Transverse colon (tissue), 4 donors: Measurements from ENCODE around the gene CEBPB. TPM values are rescaled to one million over a fixed set of nuclear protein-coding genes. Genes with fewer than 3 reads are reported as not detected.

ENCODE experiments used
- DNase-seq: peaks from one replicate; pipeline ENCODE4 v3.0.0-alpha.2; 2019
- H3K27ac ChIP-seq, 4 donors: fragments of 200-600 bp; sonication (generic); 2 replicates each; pipeline ENCODE4 v1.5.1; 2016 to 2018; ENCODE audit warnings: inconsistent platforms in 4 of 4
- H3K27me3 ChIP-seq: fragments of 200-600 bp; sonication (generic); 2 replicates; pipeline ENCODE4 v1.5.1; 2017; ENCODE audit warnings: inconsistent platforms
- H3K36me3 ChIP-seq, 4 donors: fragments of 200-600 bp; sonication (generic); 2 replicates each; pipeline ENCODE4 v1.5.1; 2017 to 2019; ENCODE audit warnings: inconsistent platforms in 4 of 4
- H3K4me1 ChIP-seq, 4 donors: fragments of 200-600 bp; sonication (generic); 2 replicates each; pipeline ENCODE4 v1.5.1; 2017 to 2020; ENCODE audit warnings: inconsistent platforms in 4 of 4
- H3K4me3 ChIP-seq, 4 donors: fragments of 200-600 bp; sonication (generic); 1 replicate in 1 of 4; 2 replicates in 3 of 4; pipeline versions ENCODE4 v1.5.1 to v1.6.1; 2017 to 2019; ENCODE audit warnings: inconsistent platforms in 4 of 4
- H3K9me3 ChIP-seq, 2 donors: fragments of 200-600 bp; sonication (generic); 2 replicates each; pipeline ENCODE4 v1.5.1; 2017 to 2019; ENCODE audit warnings: inconsistent platforms in 2 of 2
- CTCF ChIP-seq, 5 experiments: fragments of 200-600 bp in 3 of 5; fragments of 450-650 bp in 2 of 5; sonication (generic) in 3 of 5; IDR thresholded peaks; 1 replicate in 2 of 5; 2 replicates in 3 of 5; pipeline ENCODE4 v1.5.1; 2016 to 2017; ENCODE audit warnings: antibody characterized with exemption in 5 of 5, inconsistent platforms in 3 of 5, mild to moderate bottlenecking in 2 of 5, moderate library complexity in 1 of 5
- EP300 ChIP-seq: sonication (generic); formaldehyde crosslinking; IDR thresholded peaks from one replicate; pipeline ENCODE4 v1.6.1; 2017; ENCODE audit warnings: antibody characterized with exemption, low read depth
- POLR2A ChIP-seq: fragments of 450-650 bp; IDR thresholded peaks from one replicate; pipeline ENCODE4 v1.6.1; 2016; ENCODE audit warnings: antibody characterized with exemption, mild to moderate bottlenecking, moderate library complexity
- POLR2AphosphoS5 ChIP-seq, 3 donors: sonication (generic); formaldehyde crosslinking; IDR thresholded peaks; one replicate each; pipeline ENCODE4 v1.6.1; 2016; ENCODE audit warnings: antibody characterized with exemption in 3 of 3
- WGBS, 2 donors: methylation state at CpG; one replicate each; pipeline ENCODE4 v1.1.5; 2018; ENCODE audit warnings: low coverage in 1 of 2; 5-methylcytosine and 5-hydroxymethylcytosine counted together
- in situ Hi-C, 4 donors: fragments of 200-750 bp; cut with MboI; loops; one replicate each; pipeline versions ENCODE4 v1.15.0 to v1.15.1; 2017; ENCODE audit warnings: low sequenced_read_pairs in 3 of 4, low pct_ligation_motif_present in 1 of 4, low pct_unique_long_range_greater_than_20kb in 1 of 4
- intact Hi-C: fragments of 100-400 bp; cut with DNase I; formaldehyde crosslinking; loops from one replicate; pipeline ENCODE4 v1.15.1; 2023; ENCODE audit warnings: low total_unique reads
- total RNA-seq, 4 donors: library from RNA; depleted of rRNA; stranded (reverse); fragments of >200 nt; gene quantifications; one replicate each; pipeline ENCODE4 v1.1.0, GENCODE V29; 2016

The CEBPB gene
- total RNA-seq, 4 donors from 2014 or later = 26.1 to 78.9 (median 57.1) TPM

GRCh38 chr20:50232651-50233324 is 42.2 kb downstream of the CEBPB start:
- in situ Hi-C loops = no loop called here
- Histone ChIP-seq H3K27ac (no peak overlapping the region), H3K36me3 (no peaks in the 10 kb centered on the region), H3K4me3 (no peak overlapping the region), H3K27me3 (no peaks in the 10 kb centered on the region), H3K4me1 (no peaks in the 10 kb centered on the region), H3K9me3 (no peaks in the 10 kb centered on the region)
- DNase-seq = no peak
- intact Hi-C loops = no loop called here
- 81 to 83% methylated on average over 2 to 7 of the region's 7 CpGs for WGBS, 2 donors
- no peak for TF ChIP-seq POLR2AphosphoS5 (IDR thresholded peaks at IDR 0.05)
- no peak for TF ChIP-seq CTCF (IDR thresholded peaks at IDR 0.05)
- TF ChIP-seq POLR2A = no peak

- intact Hi-C loops (no loop called here), in situ Hi-C loops (no loop called here)
- no peaks in the 10 kb centered on the region for H3K27me3 ChIP-seq
- H3K4me3 ChIP-seq = no peak overlapping the region
- no peaks in the 10 kb centered on the region for H3K9me3 ChIP-seq
- 40 to 77% methylated on average over 2 to 17 of the region's 19 CpGs for WGBS, 2 donors
- no peak overlapping the region for H3K27ac ChIP-seq
- no peak for DNase-seq
- H3K4me1 ChIP-seq = no peaks in the 10 kb centered on the region
- H3K36me3 ChIP-seq = no peaks in the 10 kb centered on the region
- TF ChIP-seq CTCF (IDR thresholded peaks at IDR 0.05) (no peak), EP300 (no peak), POLR2A (no peak), POLR2AphosphoS5 (IDR thresholded peaks at IDR 0.05) (no peak)
These were observed 42.9 kb downstream of the CEBPB start for GRCh38 chr20:50233325-50234212.

- 87% methylated on average over 12 of the region's 12 CpGs; no CpG with 5 or more reads in 1 of the 2 donors for WGBS, 2 donors
- Histone ChIP-seq H3K27ac (no peak overlapping the region), H3K9me3 (no peaks in the 10 kb centered on the region), H3K4me1 (no peaks in the 10 kb centered on the region), H3K27me3 (no peaks in the 10 kb centered on the region), H3K4me3 (no peak overlapping the region), H3K36me3 (no peaks in the 10 kb centered on the region)
- DNase-seq = no peak
- TF ChIP-seq POLR2A (no peak), EP300 (no peak), POLR2AphosphoS5 (IDR thresholded peaks at IDR 0.05) (no peak), CTCF (IDR thresholded peaks at IDR 0.05) (no peak)
- in situ Hi-C loops = no loop called here
- intact Hi-C loops = no loop called here
These were observed 43.7 kb downstream of the CEBPB start for GRCh38 chr20:50234288-50234687.

- Histone ChIP-seq H3K9me3 (no peaks in the 10 kb centered on the region), H3K4me1 (no peaks in the 10 kb centered on the region), H3K27ac (no peak overlapping the region), H3K4me3 (no peak overlapping the region), H3K36me3 (no peaks in the 10 kb centered on the region), H3K27me3 (no peaks in the 10 kb centered on the region)
- in situ Hi-C loops = no loop called here
- intact Hi-C loops = no loop called here
- TF ChIP-seq POLR2A = no peak
- TF ChIP-seq CTCF (IDR thresholded peaks at IDR 0.05) = no peak
- no peak for DNase-seq
- WGBS, 2 donors = 42 to 69% methylated on average over 3 to 4 of the region's 4 CpGs
These were observed 46.7 kb downstream of the CEBPB start for GRCh38 chr20:50237349-50237748.
